ENCODE measurements around the gene TGM3. TPM values are rescaled to one million over a fixed set of nuclear protein-coding genes. Genes with fewer than 3 reads are reported as not detected.
A peak's percentile ranks its signal among the peaks of the same experiment; 100 is the strongest.

The TGM3 gene
- total RNA-seq, 2 donors from 2014 or later, result 0.23 to 1.8 TPM

DNA sequence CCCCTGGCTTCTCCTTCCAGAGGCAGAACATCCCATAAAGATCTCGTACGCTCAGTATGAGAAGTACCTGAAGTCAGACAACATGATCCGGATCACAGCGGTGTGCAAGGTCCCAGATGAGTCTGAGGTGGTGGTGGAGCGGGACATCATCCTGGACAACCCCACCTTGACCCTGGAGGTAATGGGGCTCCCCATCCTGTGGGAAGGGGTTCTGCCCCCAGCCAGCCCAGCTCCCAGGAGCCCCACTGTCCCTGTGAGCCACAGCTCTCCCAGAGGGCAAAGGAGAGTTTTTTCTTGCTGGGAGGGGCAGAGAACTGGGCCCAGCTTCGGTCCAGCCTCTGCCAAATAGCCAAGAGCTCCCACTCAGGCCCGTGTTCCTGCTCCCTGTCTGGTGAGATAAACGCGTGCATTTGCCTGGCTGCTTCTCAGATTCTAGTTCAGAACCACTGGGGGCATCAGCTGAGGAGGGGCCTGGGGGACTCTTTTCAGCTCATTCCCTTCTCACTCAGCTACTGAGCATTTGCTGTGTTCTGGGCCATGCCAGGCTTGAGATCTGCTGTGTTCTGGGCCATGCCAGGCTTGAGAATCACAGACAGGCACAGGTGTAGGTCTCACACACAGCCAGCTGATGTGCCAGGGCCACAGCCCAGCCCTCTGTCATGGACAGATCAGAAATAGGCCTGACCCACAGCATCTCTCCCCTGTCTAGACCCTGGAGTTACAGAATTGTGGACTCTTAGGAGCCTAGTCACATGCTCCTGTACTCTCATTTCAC lies 39.5 kb downstream of the TGM3 start:
- Histone ChIP-seq H3K9me3 (no peaks in the 10 kb centered on the region), H3K4me1 (replicated peaks) (no peaks in the 10 kb centered on the region), H3K27me3 (replicated peaks; ENCODE audit: insufficient read depth) (no peaks in the 10 kb centered on the region), H3K4me3 (no peak overlapping the region), H3K27ac (no peak overlapping the region), H3K36me3 (no peaks in the 10 kb centered on the region)
- whole genome bisulfite sequencing, result 80% methylated on average over 9 of the region's 9 CpGs
- TF ChIP-seq, protein P1, sequence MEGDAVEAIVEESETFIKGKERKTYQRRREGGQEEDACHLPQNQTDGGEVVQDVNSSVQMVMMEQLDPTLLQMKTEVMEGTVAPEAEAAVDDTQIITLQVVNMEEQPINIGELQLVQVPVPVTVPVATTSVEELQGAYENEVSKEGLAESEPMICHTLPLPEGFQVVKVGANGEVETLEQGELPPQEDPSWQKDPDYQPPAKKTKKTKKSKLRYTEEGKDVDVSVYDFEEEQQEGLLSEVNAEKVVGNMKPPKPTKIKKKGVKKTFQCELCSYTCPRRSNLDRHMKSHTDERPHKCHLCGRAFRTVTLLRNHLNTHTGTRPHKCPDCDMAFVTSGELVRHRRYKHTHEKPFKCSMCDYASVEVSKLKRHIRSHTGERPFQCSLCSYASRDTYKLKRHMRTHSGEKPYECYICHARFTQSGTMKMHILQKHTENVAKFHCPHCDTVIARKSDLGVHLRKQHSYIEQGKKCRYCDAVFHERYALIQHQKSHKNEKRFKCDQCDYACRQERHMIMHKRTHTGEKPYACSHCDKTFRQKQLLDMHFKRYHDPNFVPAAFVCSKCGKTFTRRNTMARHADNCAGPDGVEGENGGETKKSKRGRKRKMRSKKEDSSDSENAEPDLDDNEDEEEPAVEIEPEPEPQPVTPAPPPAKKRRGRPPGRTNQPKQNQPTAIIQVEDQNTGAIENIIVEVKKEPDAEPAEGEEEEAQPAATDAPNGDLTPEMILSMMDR (IDR thresholded peaks at IDR 0.05), result no peak
- TF ChIP-seq POLR2A (IDR thresholded peaks at IDR 0.05) (no peak), POLR2AphosphoS5 (IDR thresholded peaks at IDR 0.05) (no peak)
- DNase-seq (ENCODE audit: low spot score), result no peak
- intact Hi-C loops (cut with DNase I), result no loop called here

DNA sequence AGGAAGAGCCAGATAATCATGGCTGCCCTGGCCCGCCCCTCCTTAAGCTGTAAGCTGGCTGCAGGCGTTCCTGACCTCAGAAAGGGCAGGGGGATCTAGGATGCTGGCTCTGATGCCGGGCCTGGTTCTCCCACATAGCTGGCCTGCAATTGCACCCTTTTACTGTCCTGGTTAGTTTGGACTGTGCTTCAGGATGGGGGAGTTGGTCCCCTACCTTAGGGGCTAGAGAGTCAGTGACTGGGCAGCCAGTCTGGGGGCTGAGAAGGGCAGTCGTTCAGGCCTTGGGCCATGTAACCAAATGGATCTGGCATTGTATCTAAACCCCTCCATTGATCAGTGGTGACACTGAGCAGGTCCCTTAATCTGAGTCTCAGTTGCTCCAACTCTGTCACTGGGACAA lies 40.7 kb downstream of the TGM3 start:
- DNase-seq (ENCODE audit: low spot score), result no peak
- no peaks in the 10 kb centered on the region for H3K27me3 ChIP-seq (replicated peaks; ENCODE audit: insufficient read depth)
- TF ChIP-seq, protein P1 (IDR thresholded peaks at IDR 0.05), result no peak
- TF ChIP-seq POLR2AphosphoS5 (IDR thresholded peaks at IDR 0.05), result no peak
- TF ChIP-seq POLR2A (IDR thresholded peaks at IDR 0.05), result no peak
- peak overlapping the region in 1 of 2 donors; percentile 34 for H3K27ac ChIP-seq
- H3K4me3 ChIP-seq, result no peak overlapping the region
- no peaks in the 10 kb centered on the region for H3K4me1 ChIP-seq (replicated peaks)
- no peaks in the 10 kb centered on the region for H3K36me3 ChIP-seq
- 83% methylated on average over 4 of the region's 4 CpGs for WGBS
- H3K9me3 ChIP-seq, result no peaks in the 10 kb centered on the region
- intact Hi-C loops (cut with DNase I), result no loop called here

DNA sequence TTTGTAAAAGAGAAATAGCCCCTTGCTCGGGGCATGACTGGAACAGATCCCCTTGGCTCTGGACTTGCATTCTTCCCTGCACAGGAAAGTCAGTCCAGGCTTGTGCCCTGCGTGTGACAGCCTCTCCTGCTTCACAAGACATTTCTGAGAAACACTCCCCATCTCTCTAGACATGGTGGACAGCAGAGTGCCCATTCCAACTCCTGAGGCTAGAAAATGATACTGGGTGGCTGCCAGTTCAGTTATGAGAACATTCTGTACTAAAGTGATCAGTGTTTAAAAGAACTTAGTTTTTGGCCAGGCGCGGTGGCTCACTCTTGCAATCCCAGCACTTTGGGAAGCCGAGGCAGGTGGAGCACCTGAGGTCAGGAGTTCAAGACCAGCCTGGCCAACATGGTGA lies 41.3 kb downstream of the TGM3 start:
- TF ChIP-seq, protein P1 (IDR thresholded peaks at IDR 0.05), result no peak
- TF ChIP-seq POLR2AphosphoS5 (IDR thresholded peaks at IDR 0.05), result peak; percentile 66
- H3K27ac ChIP-seq, result peak overlapping the region in 1 of 2 donors; percentile 34
- intact Hi-C loops (cut with DNase I), result no loop called here
- H3K27me3 ChIP-seq (replicated peaks; ENCODE audit: insufficient read depth), result no peaks in the 10 kb centered on the region
- no peaks in the 10 kb centered on the region for H3K9me3 ChIP-seq
- H3K4me3 ChIP-seq, result no peak overlapping the region
- 42% methylated on average over 5 of the region's 5 CpGs for WGBS
- peak; percentile 50 for DNase-seq (ENCODE audit: low spot score)
- H3K4me1 ChIP-seq (replicated peaks), result no peaks in the 10 kb centered on the region
- no peaks in the 10 kb centered on the region for H3K36me3 ChIP-seq

DNA sequence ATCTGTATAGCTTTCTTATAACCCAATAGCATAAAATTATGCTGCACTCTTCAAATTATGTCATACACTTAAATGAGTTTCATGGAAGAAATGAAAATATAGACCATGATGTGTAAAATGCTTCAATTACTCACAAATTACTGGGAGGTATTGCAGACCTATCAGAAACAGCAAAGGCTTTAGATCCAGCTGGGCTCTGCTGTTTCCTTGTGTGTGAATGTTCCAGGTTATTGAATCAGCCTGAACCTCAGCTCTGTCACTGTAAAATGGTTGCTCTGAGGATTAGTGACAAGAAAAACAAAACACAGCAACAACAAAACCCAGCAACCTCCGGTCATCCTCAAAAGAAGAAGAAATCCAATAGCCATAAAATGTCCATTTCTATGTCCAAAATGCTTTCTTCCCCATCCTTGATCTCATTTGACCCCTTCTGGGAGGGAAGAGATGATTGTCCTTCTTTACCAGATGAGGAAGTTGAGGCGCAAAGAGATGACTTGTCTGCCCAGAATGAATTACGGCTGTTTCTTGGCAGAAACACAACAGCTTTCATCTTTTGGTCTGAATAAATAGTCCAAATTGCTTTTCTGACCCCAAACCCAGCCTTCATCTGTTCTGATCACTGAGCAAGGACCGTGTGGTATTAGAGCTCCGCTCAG lies 42.7 kb downstream of the TGM3 start:
- WGBS, result 64% methylated on average over 5 of the region's 5 CpGs
- Histone ChIP-seq H3K27me3 (replicated peaks; ENCODE audit: insufficient read depth) (no peaks in the 10 kb centered on the region), H3K4me3 (no peak overlapping the region), H3K36me3 (no peaks in the 10 kb centered on the region), H3K4me1 (replicated peaks) (no peaks in the 10 kb centered on the region), H3K27ac (no peak overlapping the region), H3K9me3 (no peaks in the 10 kb centered on the region)
- DNase-seq (ENCODE audit: low spot score), result no peak
- intact Hi-C loops (cut with DNase I), result no loop called here
- TF ChIP-seq POLR2A (IDR thresholded peaks at IDR 0.05) (no peak), POLR2AphosphoS5 (IDR thresholded peaks at IDR 0.05) (no peak)
- TF ChIP-seq, protein P1 (IDR thresholded peaks at IDR 0.05), result no peak

DNA sequence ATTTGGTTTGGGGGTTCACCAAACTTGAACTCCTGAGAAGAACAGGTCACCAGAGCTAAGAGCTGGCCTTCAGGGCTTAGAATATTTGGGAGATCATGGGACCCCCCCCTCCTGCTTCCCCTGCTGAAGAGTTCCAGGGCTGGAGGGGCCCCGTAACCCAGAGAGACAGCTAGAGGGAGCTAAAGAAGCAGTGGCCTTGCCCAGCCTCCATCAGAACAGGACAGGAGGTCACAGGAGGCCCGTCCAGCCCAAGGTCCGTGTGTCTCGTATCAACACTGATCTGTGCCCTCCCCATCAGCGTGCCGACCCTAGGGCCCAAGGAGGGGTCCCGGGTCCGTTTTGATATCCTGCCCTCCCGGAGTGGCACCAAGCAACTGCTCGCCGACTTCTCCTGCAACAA lies 44.3 kb downstream of the TGM3 start:
- Histone ChIP-seq H3K9me3 (no peaks in the 10 kb centered on the region), H3K27ac (no peak overlapping the region), H3K4me1 (replicated peaks) (no peaks in the 10 kb centered on the region), H3K27me3 (replicated peaks; ENCODE audit: insufficient read depth) (no peaks in the 10 kb centered on the region), H3K4me3 (no peak overlapping the region), H3K36me3 (no peaks in the 10 kb centered on the region)
- intact Hi-C loops (cut with DNase I), result no loop called here
- DNase-seq (ENCODE audit: low spot score), result no peak
- TF ChIP-seq, protein P1 (IDR thresholded peaks at IDR 0.05), result no peak
- TF ChIP-seq POLR2AphosphoS5 (IDR thresholded peaks at IDR 0.05) (no peak), POLR2A (IDR thresholded peaks at IDR 0.05) (no peak)
- WGBS, result 95% methylated on average over 11 of the region's 11 CpGs
